HG02884 (cell line): ENCODE data around the gene AGBL4.

Source experiments
- ATAC-seq: cut with Tn5 transposase; IDR thresholded peaks from one replicate; pipeline ENCODE4 v1.9.1; 2021; ENCODE audit warnings: mild to moderate bottlenecking, moderate library complexity; ENCODE audit not compliant: unreplicated experiment

The AGBL4 gene

GRCh38 chr1:48851638-48852037 is 1172.1 kb downstream of the AGBL4 start:
- ATAC-seq: no peak

DNA sequence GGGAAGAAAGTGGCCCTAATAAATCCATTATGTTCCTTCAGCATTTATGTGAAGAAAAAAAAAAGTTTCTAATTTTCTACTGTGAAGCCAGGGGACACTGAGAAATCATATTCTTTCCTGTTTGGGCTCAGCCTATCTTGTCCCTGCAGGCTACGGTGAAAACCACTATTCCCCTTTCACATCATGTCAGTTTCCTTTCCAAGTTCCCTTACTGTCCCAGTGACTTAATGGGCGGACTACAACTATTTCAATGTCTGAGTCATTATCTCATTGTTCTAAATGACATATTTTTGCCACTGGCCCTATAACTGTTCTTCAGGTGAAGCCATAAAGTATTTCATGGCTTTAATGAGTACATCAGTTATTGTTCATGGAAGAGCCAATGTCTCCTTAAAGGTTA is 1175.7 kb downstream of the AGBL4 start:
- no peak for ATAC-seq

- no peak for ATAC-seq
These were observed 1177.3 kb downstream of the AGBL4 start for GRCh38 chr1:48846441-48846840.

- no peak for ATAC-seq
These were observed 1179.6 kb downstream of the AGBL4 start for GRCh38 chr1:48844187-48844586.

DNA sequence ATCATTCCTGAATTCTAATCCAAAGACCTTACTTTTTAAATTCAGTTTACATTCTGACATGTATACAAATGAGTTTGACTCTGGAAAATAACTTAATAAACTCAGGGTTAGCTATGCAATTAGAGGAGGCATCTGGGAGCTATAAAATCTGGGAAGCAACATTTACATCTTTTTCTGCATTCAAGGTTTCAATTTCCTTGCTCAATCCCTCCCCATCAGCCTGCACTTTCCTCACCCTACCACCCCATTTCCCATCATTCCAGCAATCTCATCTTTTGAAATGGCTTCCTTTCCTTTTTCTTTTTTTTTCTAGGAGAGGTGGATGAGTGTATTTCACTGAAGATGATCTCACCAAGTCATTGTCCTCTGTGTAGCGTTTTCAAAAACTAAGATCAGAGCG is 1181.8 kb downstream of the AGBL4 start:
- ATAC-seq: no peak

DNA sequence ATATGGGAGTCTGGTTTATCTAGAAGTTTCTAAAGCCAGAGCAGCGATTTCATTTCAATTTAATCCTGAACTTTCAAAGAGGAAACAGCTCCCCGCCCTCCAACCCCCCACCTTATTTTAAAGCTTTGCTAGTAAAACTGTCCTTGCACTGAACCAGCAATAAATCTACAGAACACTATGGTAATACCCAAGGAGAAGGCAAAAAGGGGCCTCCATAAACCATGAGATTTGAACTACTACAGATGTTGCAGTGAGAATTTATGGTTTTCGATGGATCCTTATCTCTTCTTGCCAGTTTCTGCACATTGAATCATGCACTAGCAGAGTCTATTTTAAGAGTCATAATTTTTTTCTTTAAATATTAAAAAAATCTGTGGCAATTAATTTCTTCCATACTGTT is 1182.3 kb downstream of the AGBL4 start:
- no peak for ATAC-seq

DNA sequence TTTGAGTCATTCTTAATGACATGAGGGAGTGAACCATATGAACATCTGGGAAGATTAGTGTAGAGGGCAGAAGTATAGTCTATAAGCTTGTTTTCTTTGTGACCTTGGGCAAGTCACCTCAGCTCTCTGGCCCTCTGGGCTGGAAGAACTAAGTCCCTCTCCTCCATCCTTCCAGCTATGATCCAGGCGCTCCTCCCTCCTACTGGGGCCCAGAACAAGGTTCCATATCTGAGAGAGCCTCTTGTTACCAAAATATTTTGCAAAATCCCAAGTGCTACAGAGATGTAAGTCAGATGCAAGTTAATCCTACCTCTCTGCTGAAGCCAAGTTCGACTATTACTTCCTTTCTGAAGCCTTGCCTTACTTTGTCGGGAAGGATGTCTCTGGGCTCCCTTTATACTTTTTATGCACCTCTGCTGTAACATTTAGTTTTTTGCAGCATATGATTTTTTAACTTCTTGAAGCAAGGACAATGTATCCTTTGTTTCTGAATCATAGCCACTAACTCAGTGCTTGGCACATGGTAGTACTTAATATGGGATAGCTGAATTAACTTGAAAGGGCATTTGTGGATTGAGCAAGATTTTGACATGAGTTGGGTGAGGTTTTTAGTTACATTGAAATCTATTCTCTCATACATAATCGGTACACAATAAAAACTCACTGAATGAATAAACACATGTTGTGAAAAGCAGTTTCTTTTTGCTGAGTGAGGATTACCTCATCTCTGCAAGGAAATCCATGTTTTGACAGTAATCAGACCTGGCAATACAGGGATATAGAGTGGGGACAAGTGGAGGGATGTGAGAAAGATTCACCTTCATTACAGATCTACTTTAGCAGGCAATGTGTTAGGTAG is 1192.4 kb downstream of the AGBL4 start:
- no peak for ATAC-seq

DNA sequence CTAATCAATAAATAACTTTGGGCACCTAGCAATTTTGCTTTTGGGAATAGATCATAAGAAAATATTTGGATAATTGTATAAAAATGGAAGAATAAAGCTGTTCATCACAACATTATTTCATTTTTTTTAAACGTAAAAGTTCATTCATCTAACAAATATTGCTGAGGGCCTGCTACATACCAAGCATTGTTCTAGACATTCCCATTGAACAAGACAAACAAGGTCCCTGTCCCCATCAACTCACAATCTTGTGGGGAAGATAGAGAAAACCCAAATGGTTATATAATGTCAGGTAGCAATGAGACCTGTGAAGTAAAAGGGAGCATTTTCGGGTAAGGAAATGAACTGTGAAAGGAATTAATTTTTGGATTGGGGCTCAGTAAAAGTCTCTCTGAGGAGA is 1193.0 kb downstream of the AGBL4 start:
- no peak for ATAC-seq

- no peak for ATAC-seq
These were observed 1194.3 kb downstream of the AGBL4 start for GRCh38 chr1:48829446-48829845.

- ATAC-seq: no peak
These were observed 1200.6 kb downstream of the AGBL4 start for GRCh38 chr1:48823168-48823567.

DNA sequence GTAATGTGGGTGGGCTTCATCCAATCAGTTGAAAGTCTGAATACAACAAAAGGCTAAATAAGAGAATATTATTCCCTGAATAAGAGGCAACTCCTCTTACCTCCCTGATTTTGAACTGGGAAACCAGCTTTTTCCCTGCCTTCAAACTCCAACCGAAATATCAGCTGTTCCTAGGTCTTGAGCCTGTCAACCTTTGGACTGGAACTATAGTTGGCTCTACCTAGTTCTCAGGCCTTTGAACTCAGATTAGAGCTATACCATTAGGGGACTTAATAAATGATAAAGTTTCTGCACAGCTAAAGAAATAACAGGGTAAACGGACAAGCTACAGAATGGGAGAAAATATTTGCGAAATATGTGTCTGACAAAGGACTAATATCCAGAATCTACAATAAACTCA is 1203.3 kb downstream of the AGBL4 start:
- no peak for ATAC-seq

DNA sequence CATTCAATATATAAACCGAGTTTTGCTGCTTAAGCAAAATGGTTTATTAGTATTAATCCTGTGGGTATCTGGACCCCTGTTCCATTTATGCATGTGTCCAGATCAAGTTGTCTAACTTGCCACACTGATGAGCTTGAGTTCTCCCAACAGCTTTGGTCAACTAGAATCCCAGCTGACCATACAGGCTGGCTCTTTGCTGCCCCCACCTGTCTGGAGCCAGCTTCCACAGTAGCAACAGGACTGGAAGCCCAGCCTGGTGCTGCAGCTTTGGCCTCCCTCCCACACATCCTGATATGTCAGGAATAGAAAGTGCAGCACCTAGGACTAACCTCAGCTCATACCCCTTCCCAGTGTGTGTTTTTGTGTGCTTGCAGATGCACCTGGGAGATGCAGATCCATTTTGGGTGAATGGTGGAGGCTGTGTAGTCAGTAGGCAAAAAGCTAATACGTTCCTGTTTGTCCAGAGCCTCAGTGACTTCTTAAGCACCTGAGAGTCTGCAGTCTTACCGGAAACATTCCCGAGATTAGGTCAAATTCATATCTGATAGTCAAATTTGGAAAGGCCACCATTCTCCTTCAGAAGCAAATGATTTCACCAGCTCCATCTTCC is 1206.1 kb downstream of the AGBL4 start:
- peak; percentile 96 for ATAC-seq

DNA sequence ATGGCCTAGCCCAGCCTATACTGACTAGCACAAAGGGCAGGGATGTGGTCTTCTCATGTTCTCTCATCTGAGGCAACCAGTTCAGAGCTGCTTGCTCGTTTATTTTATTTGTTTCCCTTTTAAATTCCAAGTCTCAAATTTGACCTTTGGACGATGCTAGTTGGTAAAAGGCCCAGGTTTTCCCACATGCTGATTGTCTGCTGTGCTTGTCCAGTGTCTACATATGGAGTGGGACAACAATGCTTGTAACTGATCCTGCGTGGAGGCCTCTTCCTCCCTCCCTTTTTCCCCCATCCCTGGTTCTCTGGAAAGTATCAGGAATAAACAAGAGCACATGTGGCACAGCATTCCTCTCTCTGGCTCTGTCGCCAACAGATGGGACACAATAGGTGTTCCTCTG is 1213.0 kb downstream of the AGBL4 start:
- ATAC-seq: no peak

DNA sequence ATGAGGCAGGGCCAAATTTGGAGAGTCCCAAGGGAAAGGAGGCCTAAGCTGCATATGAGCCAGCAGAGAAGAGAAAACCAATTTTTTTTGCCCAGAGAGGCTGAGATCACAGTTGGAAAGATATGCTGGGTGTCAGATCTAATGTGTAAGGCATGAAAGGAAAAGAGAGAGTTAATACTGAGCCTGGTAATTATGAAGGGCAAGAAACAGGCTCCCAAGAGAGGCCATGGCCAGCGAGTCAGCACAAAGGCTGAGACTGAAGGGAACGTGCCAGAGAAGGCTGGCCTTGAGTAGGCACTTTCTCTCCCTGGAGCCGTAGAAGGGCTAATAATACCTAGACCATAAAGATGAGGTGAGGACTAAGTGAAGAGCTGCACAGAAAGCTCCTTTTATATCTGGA is 1215.3 kb downstream of the AGBL4 start:
- ATAC-seq: no peak

DNA sequence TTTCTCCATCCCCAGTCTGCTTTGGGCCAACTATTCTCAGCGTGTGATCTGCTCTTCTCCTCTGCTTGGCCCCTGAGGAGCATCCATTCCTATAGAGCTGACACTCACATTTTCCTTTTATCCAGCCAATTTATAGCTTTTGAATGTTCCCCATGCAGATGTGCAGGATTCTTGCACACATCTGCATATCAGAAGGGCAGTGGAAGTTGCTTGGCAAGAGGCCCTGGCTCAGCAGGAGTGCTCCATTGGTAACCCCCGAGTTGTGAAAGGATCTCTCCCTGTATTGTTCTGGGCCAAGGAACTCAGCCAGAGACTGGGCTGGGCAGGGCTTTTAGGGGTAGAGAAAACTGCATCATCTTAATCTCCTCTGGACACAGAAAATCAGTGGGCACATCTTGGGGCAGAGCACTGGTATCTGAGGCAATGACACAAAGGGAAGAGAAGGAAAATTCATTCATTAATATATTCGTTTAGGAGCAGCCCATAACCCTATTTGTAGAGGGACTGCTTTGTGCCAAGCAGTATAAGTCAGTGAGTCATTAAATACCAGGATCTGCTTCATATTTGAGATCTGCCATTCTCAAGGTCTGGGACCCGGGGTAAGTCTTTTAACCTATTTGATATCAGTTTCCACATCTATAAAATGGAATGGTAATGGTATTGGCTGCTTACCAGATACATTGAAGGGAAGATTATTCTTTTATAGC is 1216.0 kb downstream of the AGBL4 start:
- no peak for ATAC-seq

DNA sequence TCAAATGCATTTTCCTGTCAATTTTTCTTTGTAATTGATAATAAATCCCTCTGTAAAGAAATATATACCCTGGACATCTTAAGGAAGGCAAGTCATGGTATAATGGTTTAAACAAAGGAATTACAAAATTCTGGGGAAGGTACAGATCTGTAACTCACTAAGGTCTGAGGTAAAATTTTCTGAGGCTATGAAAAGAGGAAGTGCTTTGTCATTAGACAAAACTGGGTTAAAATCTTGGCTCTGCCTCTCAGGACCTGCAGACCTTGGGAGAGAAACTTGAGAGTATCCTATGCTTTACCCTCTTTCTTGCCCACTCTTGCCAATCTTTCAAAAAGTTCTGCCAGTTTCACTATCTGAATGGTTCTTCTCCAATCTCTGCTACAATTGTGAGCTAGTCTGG is 1220.3 kb downstream of the AGBL4 start:
- ATAC-seq: no peak

- no peak for ATAC-seq
These were observed 1228.9 kb downstream of the AGBL4 start for GRCh38 chr1:48794816-48795215.

- peak; percentile 75 for ATAC-seq
These were observed 1229.9 kb downstream of the AGBL4 start for GRCh38 chr1:48793863-48794262.

GRCh38 chr1:48792961-48793360 is 1230.8 kb downstream of the AGBL4 start:
- no peak for ATAC-seq

DNA sequence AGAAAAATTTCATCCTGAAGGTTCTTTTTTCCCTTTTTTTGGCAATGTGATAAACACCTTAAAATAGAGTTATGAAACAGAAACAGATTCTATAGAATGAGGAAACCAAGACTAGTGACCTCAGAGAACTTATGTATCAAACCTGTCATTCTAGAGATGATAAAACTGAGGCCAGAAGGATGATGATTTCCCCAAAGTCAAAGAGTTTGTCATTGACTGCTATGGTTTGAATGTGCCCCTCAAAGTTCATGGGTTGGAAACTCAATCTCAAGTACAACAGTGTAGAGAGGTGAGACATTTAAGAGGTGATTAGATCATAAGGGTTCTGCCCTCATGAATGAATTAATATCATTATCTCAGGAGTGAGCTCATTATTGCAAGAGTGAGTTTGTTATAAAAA is 1233.4 kb downstream of the AGBL4 start:
- peak; percentile 41 for ATAC-seq

GRCh38 chr1:48789903-48790302 is 1233.9 kb downstream of the AGBL4 start:
- no peak for ATAC-seq

DNA sequence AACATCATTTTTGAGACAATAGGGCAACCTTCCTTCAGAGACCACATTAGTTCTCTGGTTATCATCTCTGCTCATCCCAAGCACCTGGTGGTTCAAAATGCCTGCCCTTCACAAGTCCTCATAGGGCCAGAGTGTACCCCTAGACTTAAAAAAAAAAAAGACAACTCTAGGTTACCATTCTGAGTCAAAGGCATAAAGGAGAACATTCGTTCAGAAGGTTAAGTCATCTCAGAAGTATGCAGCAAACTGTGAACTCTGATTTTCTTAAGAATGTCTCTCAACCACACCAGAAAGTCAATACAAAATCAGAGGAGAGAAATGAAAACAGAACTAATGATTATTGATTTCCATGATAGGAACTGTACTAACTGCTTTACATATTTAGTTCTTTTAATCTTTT is 1237.9 kb downstream of the AGBL4 start:
- ATAC-seq: peak; percentile 57
